Lower leg skin (tissue), 3 donors: Measurements from ENCODE around the gene STX17.

Experiments
- CTCF ChIP-seq, 3 donors: fragments of 450-650 bp; IDR thresholded peaks; one replicate each; pipeline ENCODE4 v1.5.1; 2016; ENCODE audit warnings: antibody characterized with exemption in 3 of 3, mild to moderate bottlenecking in 3 of 3, moderate library complexity in 2 of 3
- POLR2A ChIP-seq, 2 donors: fragments of 450-650 bp; IDR thresholded peaks; one replicate each; pipeline ENCODE4 v1.6.1; 2016 to 2017; ENCODE audit warnings: antibody characterized with exemption in 2 of 2, mild to moderate bottlenecking in 1 of 2, moderate library complexity in 1 of 2

DNA sequence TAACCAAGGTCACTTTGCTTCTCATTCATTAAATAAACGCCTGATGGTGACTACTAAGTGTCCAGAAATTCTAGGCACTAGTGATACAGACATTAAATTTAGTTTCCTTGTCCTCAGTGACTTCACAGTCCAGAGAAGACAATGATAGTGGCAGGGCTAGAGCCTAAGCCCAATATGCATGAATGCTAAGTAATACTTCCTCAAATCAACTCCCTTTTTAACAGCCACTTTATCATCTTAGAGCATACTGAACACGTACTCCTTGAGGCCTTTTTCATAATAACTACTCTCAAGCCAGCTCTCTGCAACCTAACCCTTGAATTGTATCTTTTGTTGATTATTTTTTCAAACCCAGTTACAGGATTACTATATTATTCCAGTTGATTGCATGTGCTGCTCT is 74.1 kb downstream of the STX17 start:
- TF ChIP-seq CTCF (IDR thresholded peaks at IDR 0.05) (no peak), POLR2A (IDR thresholded peaks at IDR 0.05) (no peak)
